Smooth muscle cell (in vitro differentiated cells): ENCODE measurements around the gene BAZ2B. TPM values are rescaled to one million over a fixed set of nuclear protein-coding genes. Genes with fewer than 3 reads are reported as not detected.
"Not testable (repeated sequence)": the region's sequence is repeated elsewhere in the genome, so short reads cannot be mapped to it uniquely, and the experiment has no call there.

ENCODE experiments used
- DNase-seq: peaks from one replicate; lab custom pipeline; 2025; ENCODE audit not compliant: unreplicated experiment; lab: John Stamatoyannopoulos, UW
- H2AFZ ChIP-seq: fragments of 200-600 bp; sonication (generic); 2 replicates; pipeline ENCODE4 v1.6.0; 2016; ENCODE audit warnings: antibody characterized with exemption, low read depth, mild to moderate bottlenecking
- H3F3A ChIP-seq: fragments of 200-600 bp; sonication (generic); 2 replicates; pipeline ENCODE4 v1.6.0; 2017; ENCODE audit warnings: antibody characterized with exemption, low read depth
- H3K27ac ChIP-seq: fragments of 200-600 bp; sonication (generic); 2 replicates; pipeline ENCODE4 v1.5.1; 2016; ENCODE audit warnings: low read depth, mild to moderate bottlenecking
- H3K27me3 ChIP-seq: fragments of 200-600 bp; sonication (generic); 2 replicates; pipeline ENCODE4 v1.6.1; 2016; ENCODE audit warnings: low read depth, mild to moderate bottlenecking
- H3K36me3 ChIP-seq: fragments of 200-600 bp; sonication (generic); 2 replicates; pipeline ENCODE4 v1.5.1; 2016; ENCODE audit warnings: low read depth
- H3K4me1 ChIP-seq: fragments of 200-600 bp; sonication (generic); 2 replicates; pipeline ENCODE4 v1.5.1; 2016; ENCODE audit warnings: low read depth
- H3K4me2 ChIP-seq: fragments of 200-600 bp; sonication (generic); 2 replicates; pipeline ENCODE4 v1.6.0; 2016; ENCODE audit warnings: mild to moderate bottlenecking
- H3K4me3 ChIP-seq: fragments of 200-600 bp; sonication (generic); 2 replicates; pipeline ENCODE4 v1.5.1; 2016; ENCODE audit warnings: mild to moderate bottlenecking
- H3K79me2 ChIP-seq: fragments of 200-600 bp; sonication (generic); 2 replicates; pipeline ENCODE4 v1.6.0; 2016; ENCODE audit warnings: low read depth, mild to moderate bottlenecking
- H3K9ac ChIP-seq: fragments of 200-600 bp; sonication (generic); 2 replicates; pipeline ENCODE4 v1.6.0; 2016; ENCODE audit warnings: low read depth
- H3K9me3 ChIP-seq: fragments of 200-600 bp; sonication (generic); replicated peaks from 2 replicates; pipeline ENCODE4 v1.5.1; 2016; ENCODE audit warnings: low read depth
- H4K20me1 ChIP-seq: fragments of 200-600 bp; sonication (generic); 2 replicates; pipeline ENCODE4 v1.6.0; 2016; ENCODE audit warnings: low read depth
- CTCF ChIP-seq: fragments of 200-600 bp; sonication (generic); IDR thresholded peaks from 2 replicates; pipeline ENCODE4 v1.5.1; 2017; ENCODE audit warnings: borderline replicate concordance, mild to moderate bottlenecking, antibody characterized with exemption; ENCODE audit not compliant: insufficient read depth, poor library complexity, severe bottlenecking
- WGBS: methylation state at CpG from one replicate; pipeline ENCODE4 v1.1.7; 2016; ENCODE audit warnings: low lambda C conversion rate; 5-methylcytosine and 5-hydroxymethylcytosine counted together
- polyA plus RNA-seq: library from polyadenylated mRNA; unstranded; fragments of >200 nt; fragmentation: Nextera tagmentation; extraction: Ambion mirVana; gene quantifications from 2 replicates; pipeline ENCODE4 v1.2.1, GENCODE V29; 2016
- total RNA-seq: library from RNA; depleted of rRNA; stranded (reverse); fragments of >200 nt; gene quantifications from 2 replicates; pipeline ENCODE4 v1.2.3, GENCODE V29; 2014

The BAZ2B gene
- total and polyA plus RNA-seq, 2 experiments from 2014 or later, result 27.7 to 58.5 TPM

- Histone ChIP-seq H3K9me3 (no peaks in the 10 kb centered on the region), H3K27me3 (no peaks in the 10 kb centered on the region), H3K79me2 (no peaks in the 10 kb centered on the region), H3K9ac (no peak overlapping the region), H3K4me1 (no peaks in the 10 kb centered on the region), H4K20me1 (no peaks in the 10 kb centered on the region), H3K27ac (no peak overlapping the region), H3K36me3 (peaks cover under 1% of the 10 kb centered on the region), H3K4me2 (no peak overlapping the region), H3K4me3 (no peak overlapping the region), H2AFZ (no peak overlapping the region), H3F3A (no peaks in the 10 kb centered on the region)
- WGBS, result over 99% methylated on average over 3 of the region's 3 CpGs
- no peak for TF ChIP-seq CTCF
- DNase-seq, result no peak
These were observed 249.8 kb downstream of the BAZ2B start for GRCh38 chr2:159366538-159366937.

- Histone ChIP-seq H3K27me3 (no peaks in the 10 kb centered on the region), H3K4me2 (no peak overlapping the region), H2AFZ (no peak overlapping the region), H3K36me3 (peaks cover 8% of the 10 kb centered on the region), H3K4me1 (no peaks in the 10 kb centered on the region), H3K9me3 (no peaks in the 10 kb centered on the region), H3K4me3 (no peak overlapping the region), H3F3A (no peaks in the 10 kb centered on the region), H4K20me1 (no peaks in the 10 kb centered on the region), H3K27ac (no peak overlapping the region), H3K9ac (no peak overlapping the region), H3K79me2 (no peaks in the 10 kb centered on the region)
- no peak for DNase-seq
- WGBS, result 89% methylated on average over 2 of the region's 2 CpGs
- TF ChIP-seq CTCF, result no peak
These were observed 253.5 kb downstream of the BAZ2B start for GRCh38 chr2:159362816-159363251.

GRCh38 chr2:159362094-159362493 is 254.3 kb downstream of the BAZ2B start:
- TF ChIP-seq CTCF, result no peak
- Histone ChIP-seq H4K20me1 (no peaks in the 10 kb centered on the region), H3K4me3 (no peak overlapping the region), H2AFZ (no peak overlapping the region), H3K36me3 (peaks cover 8% of the 10 kb centered on the region), H3K4me2 (no peak overlapping the region), H3F3A (no peaks in the 10 kb centered on the region), H3K9me3 (no peaks in the 10 kb centered on the region), H3K27ac (no peak overlapping the region), H3K79me2 (no peaks in the 10 kb centered on the region), H3K27me3 (no peaks in the 10 kb centered on the region), H3K4me1 (no peaks in the 10 kb centered on the region), H3K9ac (no peak overlapping the region)
- WGBS, result 98% methylated on average over 2 of the region's 2 CpGs
- no peak for DNase-seq

- not testable (repeated sequence) for H3K36me3 ChIP-seq, H4K20me1 ChIP-seq, H3K27ac ChIP-seq, H3K4me2 ChIP-seq, DNase-seq, H3K9ac ChIP-seq, H3K9me3 ChIP-seq, H3K4me1 ChIP-seq, H3K27me3 ChIP-seq, H2AFZ ChIP-seq, H3K79me2 ChIP-seq, H3F3A ChIP-seq, H3K4me3 ChIP-seq
- WGBS, result 98% methylated on average over 3 of the region's 3 CpGs
These were observed 254.7 kb downstream of the BAZ2B start for GRCh38 chr2:159361603-159362002.
